ENCODE measurements around the gene NHEJ1.
"Not testable (repeated sequence)": the region's sequence is repeated elsewhere in the genome, so short reads cannot be mapped to it uniquely, and the experiment has no call there.

NHEJ1 gene

GRCh38 chr2:219200502-219201326, 40.1 kb upstream of the NHEJ1 start:
- not testable (repeated sequence) for H3K4me3 ChIP-seq (ENCODE audit: low read length); H3K9me3 ChIP-seq (replicated peaks; ENCODE audit: low read length)
- peaks cover 15% of the 10 kb centered on the region for H3K27me3 ChIP-seq (ENCODE audit: control insufficient read depth, insufficient read depth, low read length)

GRCh38 chr2:219199470-219200211, 39.0 kb upstream of the NHEJ1 start:
- Histone ChIP-seq H3K4me2 (ENCODE audit: low read length) (no peak overlapping the region), H3K27me3 (ENCODE audit: control insufficient read depth, insufficient read depth, low read length) (peaks cover 20% of the 10 kb centered on the region), H3K9ac (ENCODE audit: low read depth, low read length) (no peak overlapping the region), H3K4me3 (ENCODE audit: low read length) (no peak overlapping the region), H3K9me3 (replicated peaks; ENCODE audit: low read length) (no peaks in the 10 kb centered on the region), H3K4me1 (ENCODE audit: control insufficient read depth, insufficient read depth, low read length) (no peaks in the 10 kb centered on the region), H3K36me3 (ENCODE audit: insufficient read depth, low read length) (no peaks in the 10 kb centered on the region)

More at GRCh38 chr2:219200502-219201326, 40.1 kb upstream of the NHEJ1 start:
- not testable (repeated sequence) for H3K4me1 ChIP-seq (ENCODE audit: control insufficient read depth, insufficient read depth, low read length); H3K9ac ChIP-seq (ENCODE audit: low read depth, low read length); H3K36me3 ChIP-seq (ENCODE audit: insufficient read depth, low read length); H3K4me2 ChIP-seq (ENCODE audit: low read length)

GRCh38 chr2:219198974-219199373, 38.4 kb upstream of the NHEJ1 start:
- H3K9ac ChIP-seq (ENCODE audit: low read depth, low read length) = no peak overlapping the region
- H3K4me1 ChIP-seq (ENCODE audit: control insufficient read depth, insufficient read depth, low read length) = no peaks in the 10 kb centered on the region
- no peaks in the 10 kb centered on the region for H3K36me3 ChIP-seq (ENCODE audit: insufficient read depth, low read length)
- H3K4me2 ChIP-seq (ENCODE audit: low read length) = no peak overlapping the region
- no peaks in the 10 kb centered on the region for H3K9me3 ChIP-seq (replicated peaks; ENCODE audit: low read length)
- no peak overlapping the region for H3K4me3 ChIP-seq (ENCODE audit: low read length)
- peaks cover 20% of the 10 kb centered on the region for H3K27me3 ChIP-seq (ENCODE audit: control insufficient read depth, insufficient read depth, low read length)

GRCh38 chr2:219197388-219197787, 36.8 kb upstream of the NHEJ1 start:
- H3K9me3 ChIP-seq (replicated peaks; ENCODE audit: low read length) = no peaks in the 10 kb centered on the region
- H3K4me3 ChIP-seq (ENCODE audit: low read length) = no peak overlapping the region

GRCh38 chr2:219186754-219187456, 26.3 kb upstream of the NHEJ1 start:
- H3K4me2 ChIP-seq (ENCODE audit: low read length) = no peak overlapping the region
- H3K4me1 ChIP-seq (ENCODE audit: control insufficient read depth, insufficient read depth, low read length) = no peaks in the 10 kb centered on the region
- H3K27me3 ChIP-seq (ENCODE audit: control insufficient read depth, insufficient read depth, low read length) = no peaks in the 10 kb centered on the region
- no peak overlapping the region for H3K4me3 ChIP-seq (ENCODE audit: low read length)
- H3K9ac ChIP-seq (ENCODE audit: low read depth, low read length) = no peak overlapping the region
- no peaks in the 10 kb centered on the region for H3K9me3 ChIP-seq (replicated peaks; ENCODE audit: low read length)
- H3K36me3 ChIP-seq (ENCODE audit: insufficient read depth, low read length) = peaks cover 33% of the 10 kb centered on the region

More at GRCh38 chr2:219197388-219197787, 36.8 kb upstream of the NHEJ1 start:
- no peaks in the 10 kb centered on the region for H3K36me3 ChIP-seq (ENCODE audit: insufficient read depth, low read length)
- no peak overlapping the region for H3K4me2 ChIP-seq (ENCODE audit: low read length)
- no peaks in the 10 kb centered on the region for H3K4me1 ChIP-seq (ENCODE audit: control insufficient read depth, insufficient read depth, low read length)
- peaks cover 20% of the 10 kb centered on the region for H3K27me3 ChIP-seq (ENCODE audit: control insufficient read depth, insufficient read depth, low read length)
- no peak overlapping the region for H3K9ac ChIP-seq (ENCODE audit: low read depth, low read length)

GRCh38 chr2:219184121-219184520, 23.5 kb upstream of the NHEJ1 start:
- H3K4me1 ChIP-seq (ENCODE audit: control insufficient read depth, insufficient read depth, low read length) = peaks cover 6% of the 10 kb centered on the region
- no peak overlapping the region for H3K9ac ChIP-seq (ENCODE audit: low read depth, low read length)
- no peak overlapping the region for H3K4me2 ChIP-seq (ENCODE audit: low read length)
- no peaks in the 10 kb centered on the region for H3K9me3 ChIP-seq (replicated peaks; ENCODE audit: low read length)
- H3K4me3 ChIP-seq (ENCODE audit: low read length) = no peak overlapping the region
- H3K36me3 ChIP-seq (ENCODE audit: insufficient read depth, low read length) = peaks cover 52% of the 10 kb centered on the region
- no peaks in the 10 kb centered on the region for H3K27me3 ChIP-seq (ENCODE audit: control insufficient read depth, insufficient read depth, low read length)

GRCh38 chr2:219183151-219183772, 22.6 kb upstream of the NHEJ1 start:
- no peaks in the 10 kb centered on the region for H3K9me3 ChIP-seq (replicated peaks; ENCODE audit: low read length)
- H3K4me2 ChIP-seq (ENCODE audit: low read length) = no peak overlapping the region
- no peaks in the 10 kb centered on the region for H3K27me3 ChIP-seq (ENCODE audit: control insufficient read depth, insufficient read depth, low read length)
- H3K9ac ChIP-seq (ENCODE audit: low read depth, low read length) = no peak overlapping the region
- peaks cover 52% of the 10 kb centered on the region for H3K36me3 ChIP-seq (ENCODE audit: insufficient read depth, low read length)
- peaks cover 8% of the 10 kb centered on the region for H3K4me1 ChIP-seq (ENCODE audit: control insufficient read depth, insufficient read depth, low read length)
- H3K4me3 ChIP-seq (ENCODE audit: low read length) = no peak overlapping the region

- H3K9ac ChIP-seq (ENCODE audit: low read depth, low read length) = no peak overlapping the region
- H3K4me2 ChIP-seq (ENCODE audit: low read length) = no peak overlapping the region
- no peaks in the 10 kb centered on the region for H3K27me3 ChIP-seq (ENCODE audit: control insufficient read depth, insufficient read depth, low read length)
- peaks cover 9% of the 10 kb centered on the region for H3K4me1 ChIP-seq (ENCODE audit: control insufficient read depth, insufficient read depth, low read length)
- H3K9me3 ChIP-seq (replicated peaks; ENCODE audit: low read length) = no peaks in the 10 kb centered on the region
- no peak overlapping the region for H3K4me3 ChIP-seq (ENCODE audit: low read length)
- H3K36me3 ChIP-seq (ENCODE audit: insufficient read depth, low read length) = peaks cover 52% of the 10 kb centered on the region
Measured at GRCh38 chr2:219182331-219183150, 21.9 kb upstream of the NHEJ1 start.

GRCh38 chr2:219181531-219181930, 20.9 kb upstream of the NHEJ1 start:
- Histone ChIP-seq H3K36me3 (ENCODE audit: insufficient read depth, low read length) (peaks cover 52% of the 10 kb centered on the region), H3K4me3 (ENCODE audit: low read length) (no peak overlapping the region), H3K4me1 (ENCODE audit: control insufficient read depth, insufficient read depth, low read length) (peaks cover 14% of the 10 kb centered on the region), H3K9me3 (replicated peaks; ENCODE audit: low read length) (no peaks in the 10 kb centered on the region), H3K4me2 (ENCODE audit: low read length) (no peak overlapping the region), H3K27me3 (ENCODE audit: control insufficient read depth, insufficient read depth, low read length) (no peaks in the 10 kb centered on the region), H3K9ac (ENCODE audit: low read depth, low read length) (no peak overlapping the region)

- Histone ChIP-seq H3K9ac (ENCODE audit: low read depth, low read length) (no peak overlapping the region), H3K27me3 (ENCODE audit: control insufficient read depth, insufficient read depth, low read length) (no peaks in the 10 kb centered on the region), H3K4me3 (ENCODE audit: low read length) (no peak overlapping the region), H3K36me3 (ENCODE audit: insufficient read depth, low read length) (peaks cover 52% of the 10 kb centered on the region), H3K9me3 (replicated peaks; ENCODE audit: low read length) (no peaks in the 10 kb centered on the region), H3K4me2 (ENCODE audit: low read length) (no peak overlapping the region), H3K4me1 (ENCODE audit: control insufficient read depth, insufficient read depth, low read length) (peaks cover 16% of the 10 kb centered on the region)
Measured at GRCh38 chr2:219180961-219181360, 20.3 kb upstream of the NHEJ1 start.

Data from skeletal muscle satellite cell (primary cell).